HCT116 (cell line): Measurements from ENCODE around the gene WDR64. TPM values are rescaled to one million over a fixed set of nuclear protein-coding genes. Genes with fewer than 3 reads are reported as not detected.

ENCODE experiments used
- ATAC-seq: fragments of 200-7000 bp; cut with Tn5 transposase; 2 replicates; pipeline ENCODE4 v1.9.1; 2020; ENCODE audit warnings: mild to moderate bottlenecking, moderate library complexity
- BruUV-seq: library from RNA; stranded (reverse); fragments of 400-500 nt; replicated peaks from 2 replicates; lab custom pipeline; 2021; lab: Mats Ljungman, UMichigan
- CTCF ChIA-PET: fragments of 300-600 bp; sonication (Branson Sonifier 250); formaldehyde crosslinking; loops from one replicate; lab custom pipeline; 2021; ENCODE audit warnings: antibody characterized with exemption; lab: Charles Lee
- POLR2A ChIA-PET: fragments of 300-600, 350-600 bp; sonication (Branson Sonifier 250); formaldehyde crosslinking; loops from one replicate; lab custom pipeline; 2021; ENCODE audit warnings: antibody characterized with exemption; lab: Charles Lee
- RAD21 ChIA-PET, 2 experiments: fragments of 300-600 bp; sonication (Branson Sonifier 250); formaldehyde crosslinking; loops; one replicate each; lab custom pipeline; 2023; ENCODE audit warnings: low total read pairs in 2 of 2; ENCODE audit not compliant: uncharacterized antibody in 2 of 2, unreplicated experiment in 2 of 2, low non-redundant PET in 1 of 2; lab: Charles Lee
- DNase-seq: peaks from one replicate; pipeline ENCODE4 v3.0.0-alpha.2; 2010; ENCODE audit warnings: low read depth, low spot score
- H2AFZ ChIP-seq: fragments of 200-600 bp; shearing (Covaris generic), sonication (generic); 2 replicates; pipeline ENCODE4 v1.6.1; 2017; ENCODE audit warnings: low read depth, mixed run types, mixed read lengths, antibody characterized with exemption, low read length; ENCODE audit not compliant: poor library complexity, severe bottlenecking
- H3K27ac ChIP-seq: 2 replicates; pipeline ENCODE4 v1.5.1; 2012; ENCODE audit warnings: low read depth, low read length
- H3K27me3 ChIP-seq: fragments of 200-600 bp; sonication (generic); 2 replicates; pipeline ENCODE4 v1.6.1; 2016; ENCODE audit warnings: mixed run types, low read length, mixed read lengths; ENCODE audit not compliant: insufficient read depth
- H3K36me3 ChIP-seq, 2 experiments: fragments of 200-500 bp in 1 of 2; fragments of 200-600 bp in 1 of 2; sonication (Bioruptor generic) in 1 of 2; sonication (generic) in 1 of 2; 2 replicates each; pipeline versions ENCODE4 v1.5.1 to v1.6.1; 2014 to 2016; ENCODE audit warnings: low read length in 2 of 2, inconsistent platforms in 1 of 2, mixed read lengths in 1 of 2, mixed run types in 1 of 2; ENCODE audit not compliant: insufficient read depth in 2 of 2, control insufficient read depth in 1 of 2
- H3K4me1 ChIP-seq, 2 experiments: fragments of 200-600 bp in 1 of 2; sonication (generic) in 1 of 2; 2 replicates each; pipeline versions ENCODE4 v1.5.1 to v1.6.1; 2012 to 2017; ENCODE audit warnings: low read length in 2 of 2, inconsistent platforms in 1 of 2, mild to moderate bottlenecking in 1 of 2, mixed read lengths in 1 of 2, mixed run types in 1 of 2, moderate library complexity in 1 of 2; ENCODE audit not compliant: insufficient read depth in 2 of 2, control insufficient read depth in 1 of 2
- H3K4me2 ChIP-seq: fragments of 200-600 bp; sonication (generic); 2 replicates; pipeline ENCODE4 v1.6.1; 2017; ENCODE audit warnings: mixed run types, low read length, mixed read lengths
- H3K4me3 ChIP-seq, 2 experiments: fragments of 200-600 bp in 1 of 2; sonication (generic) in 1 of 2; replicated peaks in 1 of 2; 2 replicates each; pipeline ENCODE4 v1.5.1; 2011 to 2016; ENCODE audit warnings: low read length in 2 of 2, control low read depth in 1 of 2, low read depth in 1 of 2, mild to moderate bottlenecking in 1 of 2, mixed read lengths in 1 of 2, mixed run types in 1 of 2
- H3K79me2 ChIP-seq: fragments of 200-600 bp; sonication (generic); 2 replicates; pipeline ENCODE4 v1.6.1; 2017; ENCODE audit warnings: mild to moderate bottlenecking, mixed run types, low read length, moderate library complexity, mixed read lengths; ENCODE audit not compliant: insufficient read depth
- H3K9ac ChIP-seq: fragments of 200-600 bp; sonication (generic); 2 replicates; pipeline ENCODE4 v1.6.1; 2016; ENCODE audit warnings: low read length, mixed read lengths
- H3K9me2 ChIP-seq: fragments of 200-600 bp; sonication (generic), shearing (Covaris generic); 2 replicates; pipeline ENCODE4 v1.6.1; 2017; ENCODE audit warnings: mixed run types, mild to moderate bottlenecking, moderate library complexity; ENCODE audit not compliant: insufficient read depth
- H3K9me3 ChIP-seq, 2 experiments: fragments of 200-500 bp in 1 of 2; fragments of 200-600 bp in 1 of 2; sonication (Bioruptor generic) in 1 of 2; sonication (generic) in 1 of 2; 2 replicates each; pipeline ENCODE4 v1.6.1; 2014 to 2017; ENCODE audit warnings: low read length in 2 of 2, mixed read lengths in 2 of 2, inconsistent platforms in 1 of 2, low read depth in 1 of 2, mild to moderate bottlenecking in 1 of 2, mixed run types in 1 of 2, moderate library complexity in 1 of 2; ENCODE audit not compliant: control insufficient read depth in 1 of 2, insufficient read depth in 1 of 2
- H4K20me1 ChIP-seq: fragments of 200-600 bp; sonication (generic), shearing (Covaris generic); 2 replicates; pipeline ENCODE4 v1.6.1; 2017; ENCODE audit warnings: mixed run types, mild to moderate bottlenecking, moderate library complexity; ENCODE audit not compliant: insufficient read depth
- ATF3 ChIP-seq: IDR thresholded peaks from 2 replicates; pipeline ENCODE4 v1.6.1; 2012
- CBX3 ChIP-seq: IDR thresholded peaks from 2 replicates; pipeline ENCODE4 v1.6.1; 2012; ENCODE audit warnings: low read depth
- CEBPB ChIP-seq: IDR thresholded peaks from 2 replicates; pipeline ENCODE4 v1.6.1; 2012; ENCODE audit warnings: low read depth
- CTCF ChIP-seq, 3 experiments: fragments of 200-600 bp in 1 of 3; sonication (generic) in 1 of 3; IDR thresholded peaks in 2 of 3; conservative IDR thresholded peaks in 1 of 3; 2 replicates each; pipeline ENCODE4 v1.5.1; 2012 to 2017; ENCODE audit warnings: low read depth in 2 of 3, low read length in 2 of 3, antibody characterized with exemption in 1 of 3, borderline replicate concordance in 1 of 3, control low read depth in 1 of 3, mild to moderate bottlenecking in 1 of 3, mixed read lengths in 1 of 3, mixed run types in 1 of 3, moderate library complexity in 1 of 3; ENCODE audit not compliant: insufficient read depth in 1 of 3
- EGR1 ChIP-seq: IDR thresholded peaks from 2 replicates; pipeline ENCODE4 v1.6.1; 2012; ENCODE audit warnings: low read depth
- FOSL1 ChIP-seq: IDR thresholded peaks from 2 replicates; pipeline ENCODE4 v1.6.1; 2012; ENCODE audit warnings: low read depth
- JUND ChIP-seq: IDR thresholded peaks from 2 replicates; pipeline ENCODE4 v1.6.1; 2012
- MAX ChIP-seq: IDR thresholded peaks from 2 replicates; pipeline ENCODE4 v1.6.1; 2012
- RAD21 ChIP-seq: IDR thresholded peaks from 2 replicates; pipeline ENCODE4 v1.6.1; 2012; ENCODE audit warnings: low read depth, mild to moderate bottlenecking
- REST ChIP-seq: IDR thresholded peaks from 2 replicates; pipeline ENCODE4 v1.6.1; 2012; ENCODE audit warnings: low read depth
- SIN3A ChIP-seq: IDR thresholded peaks from 2 replicates; pipeline ENCODE4 v1.6.1; 2012; ENCODE audit warnings: low read depth
- SP1 ChIP-seq: IDR thresholded peaks from 2 replicates; pipeline ENCODE4 v1.6.1; 2012; ENCODE audit warnings: low read depth
- SRF ChIP-seq: IDR thresholded peaks from 2 replicates; pipeline ENCODE4 v1.6.1; 2012; ENCODE audit warnings: low read depth
- TCF7L2 ChIP-seq: IDR thresholded peaks from 2 replicates; pipeline ENCODE4 v1.7.0; 2011; ENCODE audit warnings: borderline replicate concordance, inconsistent platforms; ENCODE audit not compliant: insufficient read depth, insufficient read length; ENCODE audit errors: extremely low read depth
- ZBTB33 ChIP-seq: IDR thresholded peaks from 2 replicates; pipeline ENCODE4 v1.6.1; 2011; ENCODE audit warnings: mild to moderate bottlenecking, low read length, moderate library complexity; ENCODE audit not compliant: insufficient replicate concordance; ENCODE audit errors: extremely low read depth
- ZFX ChIP-seq: fragments of 450-650 bp; IDR thresholded peaks from 2 replicates; pipeline ENCODE4 v1.6.1; 2017
- intact Hi-C: fragments of 100-400 bp; cut with micrococcal nuclease; formaldehyde crosslinking; loops from 2 replicates; pipeline ENCODE4 v1.10.0; 2022
- total RNA-seq: library from RNA; stranded (reverse); gene quantifications from one replicate; pipeline ENCODE4 v1.2.1, GENCODE V29; 2021; ENCODE audit not compliant: unreplicated experiment

Gene WDR64
- total RNA-seq, 1 experiment from 2014 or later: not detected

- Histone ChIP-seq H3K27ac (no peak overlapping the region), H3K27me3 (no peaks in the 10 kb centered on the region), H3K4me2 (no peak overlapping the region), H3K9me2 (no peaks in the 10 kb centered on the region), H3K9ac (no peak overlapping the region), H3K79me2 (no peaks in the 10 kb centered on the region), H2AFZ (no peak overlapping the region), H3K4me1 (no peaks in the 10 kb centered on the region), H3K9me3 (no peaks in the 10 kb centered on the region), H3K4me3 (no peak overlapping the region), H3K36me3 (no peaks in the 10 kb centered on the region), H4K20me1 (no peaks in the 10 kb centered on the region)
- intact Hi-C loops: no loop called here
- ChIA-PET CTCF (no interaction called here), RAD21 (no interaction called here), POLR2A (no interaction called here)
- DNase-seq: no peak
- no peak for ATAC-seq
- TF ChIP-seq TCF7L2 (no peak), JUND (no peak), CBX3 (no peak), ZFX (no peak), CEBPB (no peak), ATF3 (no peak), EGR1 (no peak), SP1 (no peak), MAX (no peak), CTCF (IDR thresholded peaks at IDR 0.05 in 2 of 3, conservative IDR thresholded peaks at IDR 0.05 in 1 of 3; ENCODE audit: borderline replicate concordance in 1 of 3, insufficient read depth in 1 of 3, low read depth in 2 of 3, low read length in 2 of 3) (no peak), REST (no peak), RAD21 (no peak), SRF (no peak), FOSL1 (no peak), ZBTB33 (no peak), SIN3A (no peak)
- no TSS peak for BruUV-seq
Observed at GRCh38 chr1:241713316-241713715, 61.2 kb downstream of the WDR64 start.
